ENCODE results near the gene VKORC1. TPM values are rescaled to one million over a fixed set of nuclear protein-coding genes. Genes with fewer than 3 reads are reported as not detected.
A peak's percentile ranks its signal among the peaks of the same experiment; 100 is the strongest.

VKORC1 gene
- total RNA-seq, 1 experiment from 2014 or later = 86.8 TPM

DNA sequence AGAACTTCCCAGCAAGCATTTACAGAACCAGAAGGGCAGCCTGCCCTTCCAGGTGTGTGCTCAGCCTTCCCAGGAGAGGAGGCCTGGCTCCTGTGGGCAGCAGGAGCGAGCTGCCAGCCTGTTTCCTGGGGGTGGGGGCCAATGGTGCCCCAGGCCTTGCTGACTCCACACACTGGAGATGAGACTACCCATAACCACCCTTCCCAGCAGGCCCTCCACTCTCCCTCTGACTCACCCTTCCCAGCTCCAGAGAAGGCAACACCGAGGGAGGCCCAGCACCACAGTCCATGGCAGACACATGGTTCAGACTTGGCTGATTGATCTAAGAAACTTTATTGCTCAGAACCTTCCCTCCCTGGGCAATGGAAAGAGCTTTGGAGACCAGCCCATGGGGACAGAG lies 4.1 kb downstream of the VKORC1 start:
- TF ChIP-seq, protein P1, sequence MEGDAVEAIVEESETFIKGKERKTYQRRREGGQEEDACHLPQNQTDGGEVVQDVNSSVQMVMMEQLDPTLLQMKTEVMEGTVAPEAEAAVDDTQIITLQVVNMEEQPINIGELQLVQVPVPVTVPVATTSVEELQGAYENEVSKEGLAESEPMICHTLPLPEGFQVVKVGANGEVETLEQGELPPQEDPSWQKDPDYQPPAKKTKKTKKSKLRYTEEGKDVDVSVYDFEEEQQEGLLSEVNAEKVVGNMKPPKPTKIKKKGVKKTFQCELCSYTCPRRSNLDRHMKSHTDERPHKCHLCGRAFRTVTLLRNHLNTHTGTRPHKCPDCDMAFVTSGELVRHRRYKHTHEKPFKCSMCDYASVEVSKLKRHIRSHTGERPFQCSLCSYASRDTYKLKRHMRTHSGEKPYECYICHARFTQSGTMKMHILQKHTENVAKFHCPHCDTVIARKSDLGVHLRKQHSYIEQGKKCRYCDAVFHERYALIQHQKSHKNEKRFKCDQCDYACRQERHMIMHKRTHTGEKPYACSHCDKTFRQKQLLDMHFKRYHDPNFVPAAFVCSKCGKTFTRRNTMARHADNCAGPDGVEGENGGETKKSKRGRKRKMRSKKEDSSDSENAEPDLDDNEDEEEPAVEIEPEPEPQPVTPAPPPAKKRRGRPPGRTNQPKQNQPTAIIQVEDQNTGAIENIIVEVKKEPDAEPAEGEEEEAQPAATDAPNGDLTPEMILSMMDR (IDR thresholded peaks at IDR 0.05; ENCODE audit: unreplicated experiment) = no peak
- Mint-ChIP-seq H3K27ac (ENCODE audit: unreplicated experiment) (peak overlapping the region; percentile 19), H3K9me3 (ENCODE audit: low read depth, unreplicated experiment) (peaks cover under 1% of the 10 kb centered on the region), H3K36me3 (ENCODE audit: insufficient read depth, unreplicated experiment) (peaks cover 41% of the 10 kb centered on the region), H3K4me1 (ENCODE audit: low read depth, unreplicated experiment) (peaks cover 4% of the 10 kb centered on the region), H3K27me3 (ENCODE audit: unreplicated experiment) (no peaks in the 10 kb centered on the region), H3K4me3 (ENCODE audit: low read depth, unreplicated experiment) (no peak overlapping the region)
- BruUV-seq (replicated peaks) = no TSS peak
- intact Hi-C loops (cut with micrococcal nuclease; ENCODE audit: unreplicated experiment) = no loop called here
- no peak for DNase-seq
- CTCF ChIA-PET = no interaction called here

GRCh38 chr16:31089199-31089598 lies 5.4 kb downstream of the VKORC1 start:
- TF ChIP-seq, protein P1 (IDR thresholded peaks at IDR 0.05; ENCODE audit: unreplicated experiment) = no peak
- intact Hi-C loops (cut with micrococcal nuclease; ENCODE audit: unreplicated experiment) = no loop called here
- Mint-ChIP-seq H3K36me3 (ENCODE audit: insufficient read depth, unreplicated experiment) (peaks cover 28% of the 10 kb centered on the region), H3K27ac (ENCODE audit: unreplicated experiment) (no peak overlapping the region), H3K4me3 (ENCODE audit: low read depth, unreplicated experiment) (no peak overlapping the region), H3K9me3 (ENCODE audit: low read depth, unreplicated experiment) (no peaks in the 10 kb centered on the region), H3K4me1 (ENCODE audit: low read depth, unreplicated experiment) (no peaks in the 10 kb centered on the region), H3K27me3 (ENCODE audit: unreplicated experiment) (no peaks in the 10 kb centered on the region)
- no peak for DNase-seq
- CTCF ChIA-PET = no interaction called here
- no TSS peak for BruUV-seq (replicated peaks)

- Mint-ChIP-seq H3K36me3 (ENCODE audit: insufficient read depth, unreplicated experiment) (peaks cover 24% of the 10 kb centered on the region), H3K4me1 (ENCODE audit: low read depth, unreplicated experiment) (no peaks in the 10 kb centered on the region), H3K4me3 (ENCODE audit: low read depth, unreplicated experiment) (no peak within 1 kb of the TSS), H3K27ac (ENCODE audit: unreplicated experiment) (no peak within 1 kb of the TSS), H3K9me3 (ENCODE audit: low read depth, unreplicated experiment) (no peaks in the 10 kb centered on the region), H3K27me3 (ENCODE audit: unreplicated experiment) (no peaks in the 10 kb centered on the region)
- DNase-seq = no peak
- CTCF ChIA-PET = interaction anchor here (0.6 kb wide), 1 partner anchor 13 kb away, joined by 3 read pairs; no protein-coding TSS in a partner anchor
- intact Hi-C loops (cut with micrococcal nuclease; ENCODE audit: unreplicated experiment) = no loop called here
- TF ChIP-seq, protein P1 (IDR thresholded peaks at IDR 0.05; ENCODE audit: unreplicated experiment) = no peak
- BruUV-seq (replicated peaks) = no TSS peak
Measured at GRCh38 chr16:31088459-31089183, 6.0 kb downstream of the VKORC1 start, which contains the start of gene PRSS53. TSS of gene PRSS53 (minus strand) at chr16:31088943. CDS start at chr16:31088809, 134 bp downstream.

DNA sequence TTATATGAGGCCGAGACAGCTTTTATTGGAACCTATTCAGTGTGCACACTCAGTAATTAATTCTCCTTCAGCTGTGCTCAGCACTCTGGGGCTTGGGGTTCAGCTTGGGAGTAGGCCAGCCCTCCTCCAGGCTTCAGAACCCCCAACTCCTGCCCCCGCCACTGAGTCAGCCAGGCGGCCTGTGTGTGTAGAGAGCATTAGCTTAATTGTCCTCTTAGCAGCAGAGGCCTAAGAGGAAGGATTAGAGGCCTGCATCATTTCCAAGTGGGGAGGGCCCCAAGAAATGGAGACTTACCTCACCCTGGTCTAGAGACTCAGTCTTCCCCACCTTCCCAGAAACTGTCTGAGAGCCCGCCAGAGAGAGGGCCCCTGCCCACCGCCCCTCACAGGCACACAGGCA lies 6.6 kb downstream of the VKORC1 start:
- DNase-seq = no peak
- H3K36me3 Mint-ChIP-seq (ENCODE audit: insufficient read depth, unreplicated experiment) = peaks cover 25% of the 10 kb centered on the region
- no peaks in the 10 kb centered on the region for H3K4me1 Mint-ChIP-seq (ENCODE audit: low read depth, unreplicated experiment)
- no peak overlapping the region for H3K4me3 Mint-ChIP-seq (ENCODE audit: low read depth, unreplicated experiment)
- TF ChIP-seq, protein P1 (IDR thresholded peaks at IDR 0.05; ENCODE audit: unreplicated experiment) = no peak
- TSS peak; percentile 5 for BruUV-seq (replicated peaks)
- no peaks in the 10 kb centered on the region for H3K9me3 Mint-ChIP-seq (ENCODE audit: low read depth, unreplicated experiment)
- H3K27me3 Mint-ChIP-seq (ENCODE audit: unreplicated experiment) = no peaks in the 10 kb centered on the region
- CTCF ChIA-PET = interaction anchor here (0.6 kb wide), 1 partner anchor 14 kb away, joined by 3 read pairs; no protein-coding TSS in a partner anchor
- intact Hi-C loops (cut with micrococcal nuclease; ENCODE audit: unreplicated experiment) = no loop called here
- H3K27ac Mint-ChIP-seq (ENCODE audit: unreplicated experiment) = no peak overlapping the region
